Activated CD8-positive, alpha-beta memory T cell treated with anti-CD3 and anti-CD28 coated beads, Interleukin-2, amount 50 U/mL, for 4 hours (primary cell): Measurements from ENCODE around the gene TMPRSS11D.

Experiments
- DNase-seq: peaks from one replicate; pipeline ENCODE4 v3.0.0-alpha.2; 2020

Gene TMPRSS11D

GRCh38 chr4:67884701-67885100 lies 899 bp upstream of the TMPRSS11D start:
- no peak for DNase-seq

GRCh38 chr4:67883458-67883857 lies 344 bp downstream of the TMPRSS11D start:
- DNase-seq = no peak

- DNase-seq = no peak
Observed at GRCh38 chr4:67880866-67881610, 2.8 kb downstream of the TMPRSS11D start.

- DNase-seq = no peak
Observed at GRCh38 chr4:67879486-67879885, 4.3 kb downstream of the TMPRSS11D start.

GRCh38 chr4:67877086-67877485 lies 6.7 kb downstream of the TMPRSS11D start:
- no peak for DNase-seq

GRCh38 chr4:67874986-67875385 lies 8.8 kb downstream of the TMPRSS11D start:
- no peak for DNase-seq

GRCh38 chr4:67873116-67873515 lies 10.7 kb downstream of the TMPRSS11D start:
- DNase-seq = no peak

GRCh38 chr4:67871867-67872266 lies 11.9 kb downstream of the TMPRSS11D start:
- no peak for DNase-seq

GRCh38 chr4:67869580-67870190 lies 14.1 kb downstream of the TMPRSS11D start:
- no peak for DNase-seq

- DNase-seq = no peak
Observed at GRCh38 chr4:67861513-67861912, 22.3 kb downstream of the TMPRSS11D start.

- no peak for DNase-seq
Observed at GRCh38 chr4:67853336-67853735, 30.5 kb downstream of the TMPRSS11D start.

GRCh38 chr4:67820903-67821302 lies 62.9 kb downstream of the TMPRSS11D start:
- no peak for DNase-seq

GRCh38 chr4:67810011-67810410 lies 73.8 kb downstream of the TMPRSS11D start:
- no peak for DNase-seq

- DNase-seq = no peak
Observed at GRCh38 chr4:67809502-67809901, 74.3 kb downstream of the TMPRSS11D start.

GRCh38 chr4:67796810-67797209 lies 87.0 kb downstream of the TMPRSS11D start:
- DNase-seq = no peak

- DNase-seq = no peak
Observed at GRCh38 chr4:67790721-67791120, 93.1 kb downstream of the TMPRSS11D start.

GRCh38 chr4:67787311-67787710 lies 96.5 kb downstream of the TMPRSS11D start:
- no peak for DNase-seq

GRCh38 chr4:67785528-67785927 lies 98.3 kb downstream of the TMPRSS11D start:
- DNase-seq = no peak

GRCh38 chr4:67779631-67780030 lies 104.2 kb downstream of the TMPRSS11D start:
- no peak for DNase-seq

- DNase-seq = no peak
Observed at GRCh38 chr4:67776746-67777145, 107.1 kb downstream of the TMPRSS11D start.
